ENCODE measurements around the gene LHFPL4. TPM values are rescaled to one million over a fixed set of nuclear protein-coding genes. Genes with fewer than 3 reads are reported as not detected.

The LHFPL4 gene
- total RNA-seq: under 0.01 TPM in 1 of 2 replicates, not detected in the other

GRCh38 chr3:9553021-9553947 lies at the start of gene LHFPL4:
TSS of gene LHFPL4 (minus strand) at chr3:9553822. CDS start at chr3:9552679, 1,143 bp downstream.

Other genes starting within 250 kb of the LHFPL4 start
- gene THUMPD3, start 190.8 kb downstream of the LHFPL4 start, total RNA-seq: 19.9 and 24.2 TPM in 2 replicates
- 32.9 and 34.2 TPM in 2 replicates for gene SETD5, start 156.2 kb downstream of the LHFPL4 start, total RNA-seq
- gene MTMR14, start 95.7 kb upstream of the LHFPL4 start, total RNA-seq: 58.4 and 65.9 TPM in 2 replicates
- gene CPNE9, start 150.0 kb upstream of the LHFPL4 start, total RNA-seq: not detected in 2 replicates
- 14.6 and 19.1 TPM in 2 replicates for gene BRPF1, start 177.9 kb upstream of the LHFPL4 start, total RNA-seq
- gene OGG1, start 196.1 kb upstream of the LHFPL4 start, total RNA-seq: 11.9 and 14.4 TPM in 2 replicates
- 23.9 and 27.6 TPM in 2 replicates for gene CAMK1, start 216.1 kb upstream of the LHFPL4 start, total RNA-seq
- gene TADA3, start 238.7 kb upstream of the LHFPL4 start, total RNA-seq: 22.0 and 24.7 TPM in 2 replicates
- gene ARPC4, start 239.3 kb upstream of the LHFPL4 start, total RNA-seq: 284 and 296 TPM in 2 replicates